ENCODE measurements around the gene MSL2. TPM values are rescaled to one million over a fixed set of nuclear protein-coding genes. Genes with fewer than 3 reads are reported as not detected.
"Not testable (repeated sequence)": the region's sequence is repeated elsewhere in the genome, so short reads cannot be mapped to it uniquely, and the experiment has no call there.

MSL2 gene
- total RNA-seq, 1 experiment from 2014 or later: 10.7 TPM

GRCh38 chr3:136181741-136182140 is 14.4 kb downstream of the MSL2 start:
- Histone ChIP-seq H3K36me3 (replicated peaks; ENCODE audit: control insufficient read depth, insufficient read depth, low read length) (no peaks in the 10 kb centered on the region), H3K27me3 (ENCODE audit: control insufficient read depth, insufficient read depth, low read length) (no peaks in the 10 kb centered on the region), H3K4me3 (ENCODE audit: insufficient read depth, low read depth, low read length) (no peak overlapping the region)
- DNase-seq: no peak

DNA sequence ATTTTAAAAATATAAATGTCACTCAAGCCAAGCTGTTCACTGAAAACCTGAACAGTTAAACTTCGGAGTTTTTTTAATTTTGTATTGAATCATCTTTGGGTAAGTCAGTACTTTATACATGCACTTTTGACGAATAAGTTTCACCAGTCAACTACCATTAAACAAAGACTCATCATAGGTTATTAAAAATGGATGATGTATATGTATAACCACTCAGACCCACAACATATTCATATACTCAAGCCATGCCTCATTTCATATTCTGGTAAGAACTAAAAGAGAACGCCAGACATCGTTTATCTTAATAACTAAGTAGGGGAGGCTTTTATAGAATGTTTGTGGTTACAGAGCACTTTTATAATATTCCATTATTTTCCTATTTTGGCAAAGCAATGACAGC is 18.3 kb downstream of the MSL2 start:
- Histone ChIP-seq H3K27me3 (ENCODE audit: control insufficient read depth, insufficient read depth, low read length) (no peaks in the 10 kb centered on the region), H3K4me3 (ENCODE audit: insufficient read depth, low read depth, low read length) (no peak overlapping the region), H3K36me3 (replicated peaks; ENCODE audit: control insufficient read depth, insufficient read depth, low read length) (no peaks in the 10 kb centered on the region)
- no peak for DNase-seq

GRCh38 chr3:136173939-136174490 is 22.1 kb downstream of the MSL2 start:
- Histone ChIP-seq H3K4me3 (ENCODE audit: insufficient read depth, low read depth, low read length) (no peak overlapping the region), H3K27me3 (ENCODE audit: control insufficient read depth, insufficient read depth, low read length) (no peaks in the 10 kb centered on the region), H3K36me3 (replicated peaks; ENCODE audit: control insufficient read depth, insufficient read depth, low read length) (no peaks in the 10 kb centered on the region)
- no peak for DNase-seq

DNA sequence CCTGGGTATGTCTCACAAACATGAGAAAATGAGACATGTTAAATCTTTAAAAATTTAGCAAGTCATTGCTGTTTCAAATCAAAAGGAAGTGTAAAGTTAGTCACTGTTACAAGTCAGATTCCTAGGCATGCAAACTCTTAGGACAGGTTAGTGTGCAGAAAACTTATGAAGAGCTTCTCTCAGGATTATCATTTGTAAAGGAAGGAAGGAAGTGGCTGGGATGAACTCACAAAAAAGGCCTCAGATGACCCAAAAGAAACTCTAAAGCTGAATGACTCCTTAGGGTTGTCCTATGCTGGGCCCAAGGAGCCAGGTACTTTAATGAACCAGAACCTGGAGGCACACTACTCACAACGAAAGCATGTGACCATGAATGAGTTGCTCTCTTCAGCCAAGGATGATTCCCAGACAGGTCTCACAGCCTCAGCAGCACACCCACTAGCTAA is 25.0 kb downstream of the MSL2 start:
- H3K27me3 ChIP-seq (ENCODE audit: control insufficient read depth, insufficient read depth, low read length): no peaks in the 10 kb centered on the region
- no peaks in the 10 kb centered on the region for H3K36me3 ChIP-seq (replicated peaks; ENCODE audit: control insufficient read depth, insufficient read depth, low read length)
- no peak overlapping the region for H3K4me3 ChIP-seq (ENCODE audit: insufficient read depth, low read depth, low read length)
- DNase-seq: no peak

DNA sequence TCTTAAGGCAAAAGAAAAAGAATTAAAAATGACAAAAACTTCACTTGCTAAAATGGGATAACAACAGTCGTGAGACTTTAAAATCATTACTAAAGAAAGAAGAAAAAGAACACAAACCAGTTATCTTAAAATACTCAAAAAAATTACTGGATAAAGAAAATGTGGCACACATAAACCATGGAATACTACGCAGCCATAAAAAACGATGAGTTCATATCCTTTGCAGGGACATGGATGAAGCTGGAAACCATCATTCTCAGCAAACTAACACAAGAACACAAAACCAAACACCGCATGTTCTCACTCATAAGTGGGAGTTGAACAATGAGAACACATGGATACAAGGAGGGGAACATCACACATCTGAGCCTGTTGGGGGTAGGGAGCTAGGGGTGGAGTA is 27.9 kb downstream of the MSL2 start:
- H3K36me3 ChIP-seq (replicated peaks; ENCODE audit: control insufficient read depth, insufficient read depth, low read length); H3K4me3 ChIP-seq (ENCODE audit: insufficient read depth, low read depth, low read length); H3K27me3 ChIP-seq (ENCODE audit: control insufficient read depth, insufficient read depth, low read length); DNase-seq: not testable (repeated sequence)

DNA sequence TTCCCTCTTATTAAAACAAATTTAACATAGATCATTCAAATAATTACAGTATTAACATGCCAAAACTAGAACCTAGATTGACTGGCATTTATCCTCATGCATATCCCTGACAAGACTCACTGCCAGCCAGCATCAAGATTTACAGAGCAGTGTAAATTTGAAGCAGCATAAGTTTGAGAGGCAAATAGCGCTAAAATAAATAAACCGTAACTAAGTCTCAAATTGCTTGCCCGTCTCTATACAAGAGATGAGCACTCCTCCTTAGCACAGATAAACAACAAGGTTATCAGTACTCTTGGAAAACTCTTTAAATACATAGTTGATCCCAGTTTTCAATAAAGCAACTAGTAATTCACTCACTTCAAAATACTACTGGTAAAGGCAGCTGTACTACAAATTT is 29.6 kb downstream of the MSL2 start:
- no peaks in the 10 kb centered on the region for H3K36me3 ChIP-seq (replicated peaks; ENCODE audit: control insufficient read depth, insufficient read depth, low read length)
- no peaks in the 10 kb centered on the region for H3K27me3 ChIP-seq (ENCODE audit: control insufficient read depth, insufficient read depth, low read length)
- H3K4me3 ChIP-seq (ENCODE audit: insufficient read depth, low read depth, low read length): no peak overlapping the region
- DNase-seq: no peak

GRCh38 chr3:136163607-136164006 is 32.5 kb downstream of the MSL2 start:
- not testable (repeated sequence) for H3K36me3 ChIP-seq (replicated peaks; ENCODE audit: control insufficient read depth, insufficient read depth, low read length); DNase-seq; H3K27me3 ChIP-seq (ENCODE audit: control insufficient read depth, insufficient read depth, low read length); H3K4me3 ChIP-seq (ENCODE audit: insufficient read depth, low read depth, low read length)

- H3K4me3 ChIP-seq (ENCODE audit: insufficient read depth, low read depth, low read length): no peak overlapping the region
- no peaks in the 10 kb centered on the region for H3K27me3 ChIP-seq (ENCODE audit: control insufficient read depth, insufficient read depth, low read length)
- no peak for DNase-seq
- H3K36me3 ChIP-seq (replicated peaks; ENCODE audit: control insufficient read depth, insufficient read depth, low read length): no peaks in the 10 kb centered on the region
These were observed 33.8 kb downstream of the MSL2 start for GRCh38 chr3:136162322-136162721.

GRCh38 chr3:136161516-136161915 is 34.6 kb downstream of the MSL2 start:
- DNase-seq: no peak
- Histone ChIP-seq H3K36me3 (replicated peaks; ENCODE audit: control insufficient read depth, insufficient read depth, low read length) (no peaks in the 10 kb centered on the region), H3K27me3 (ENCODE audit: control insufficient read depth, insufficient read depth, low read length) (no peaks in the 10 kb centered on the region), H3K4me3 (ENCODE audit: insufficient read depth, low read depth, low read length) (no peak overlapping the region)

DNA sequence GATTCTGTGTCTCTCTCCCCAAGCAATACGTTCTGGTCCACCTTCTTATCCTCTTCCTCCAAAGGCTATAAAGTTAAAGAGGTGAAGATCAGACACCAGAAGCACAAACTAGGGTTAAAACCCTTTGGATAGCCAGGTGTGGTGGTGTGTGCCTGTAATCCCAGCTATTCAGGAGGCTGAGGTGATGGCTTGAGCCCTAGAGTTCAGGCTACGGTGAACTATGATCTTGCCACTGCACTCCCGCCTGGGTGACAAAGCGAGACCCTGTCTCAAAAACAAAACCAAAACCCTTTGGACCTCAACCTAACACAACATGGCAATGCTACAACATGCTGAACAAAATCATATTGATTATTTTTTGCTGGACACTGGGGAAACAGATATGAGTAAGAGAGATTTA is 43.2 kb downstream of the MSL2 start:
- no peak overlapping the region for H3K4me3 ChIP-seq (ENCODE audit: insufficient read depth, low read depth, low read length)
- DNase-seq: no peak
- no peaks in the 10 kb centered on the region for H3K27me3 ChIP-seq (ENCODE audit: control insufficient read depth, insufficient read depth, low read length)
- peaks cover 7% of the 10 kb centered on the region for H3K36me3 ChIP-seq (replicated peaks; ENCODE audit: control insufficient read depth, insufficient read depth, low read length)

- no peak for DNase-seq
- peaks cover 7% of the 10 kb centered on the region for H3K36me3 ChIP-seq (replicated peaks; ENCODE audit: control insufficient read depth, insufficient read depth, low read length)
- H3K4me3 ChIP-seq (ENCODE audit: insufficient read depth, low read depth, low read length): no peak overlapping the region
- no peaks in the 10 kb centered on the region for H3K27me3 ChIP-seq (ENCODE audit: control insufficient read depth, insufficient read depth, low read length)
These were observed 43.8 kb downstream of the MSL2 start for GRCh38 chr3:136152176-136152843.

DNA sequence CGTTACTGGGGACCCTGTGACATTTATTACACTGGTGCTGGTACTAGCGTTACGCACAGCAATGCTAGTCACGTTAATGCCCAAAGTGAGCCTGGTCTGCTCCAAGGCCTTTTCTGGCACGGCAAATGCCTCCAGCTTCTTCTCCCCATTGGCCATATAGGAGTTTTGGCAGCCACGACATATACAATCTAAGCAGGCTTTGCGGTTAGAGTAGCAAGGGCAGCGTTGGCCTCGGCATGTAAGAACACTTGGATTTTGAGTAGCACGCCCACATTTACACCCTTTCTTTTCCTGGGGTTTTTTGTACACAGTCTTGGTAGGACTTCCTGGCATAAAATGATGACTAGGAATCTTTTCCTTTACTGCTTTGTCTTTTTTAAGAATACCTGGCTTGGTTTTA is 44.9 kb downstream of the MSL2 start:
- H3K27me3 ChIP-seq (ENCODE audit: control insufficient read depth, insufficient read depth, low read length): no peaks in the 10 kb centered on the region
- DNase-seq: no peak
- peaks cover 7% of the 10 kb centered on the region for H3K36me3 ChIP-seq (replicated peaks; ENCODE audit: control insufficient read depth, insufficient read depth, low read length)
- no peak overlapping the region for H3K4me3 ChIP-seq (ENCODE audit: insufficient read depth, low read depth, low read length)

DNA sequence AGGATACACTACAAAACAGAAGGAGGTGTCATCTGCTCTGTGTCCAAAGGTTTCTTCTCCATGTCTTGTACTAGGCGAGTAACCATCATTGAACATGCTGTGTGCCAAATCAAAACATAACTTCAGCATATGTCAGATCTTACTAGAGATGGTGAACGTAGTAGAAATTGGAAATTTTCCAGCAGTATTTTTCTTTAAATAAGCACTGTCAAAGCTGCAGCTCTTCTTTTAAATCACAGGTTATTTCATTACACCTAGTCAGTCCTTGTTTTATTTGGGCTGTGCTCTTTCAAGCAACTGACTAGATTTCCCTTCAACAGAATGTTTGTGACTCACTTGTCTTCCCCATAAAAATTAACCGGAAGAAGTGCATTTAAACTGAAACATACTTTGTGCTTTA is 46.5 kb downstream of the MSL2 start:
- DNase-seq: no peak
- peaks cover 7% of the 10 kb centered on the region for H3K36me3 ChIP-seq (replicated peaks; ENCODE audit: control insufficient read depth, insufficient read depth, low read length)
- no peaks in the 10 kb centered on the region for H3K27me3 ChIP-seq (ENCODE audit: control insufficient read depth, insufficient read depth, low read length)
- no peak overlapping the region for H3K4me3 ChIP-seq (ENCODE audit: insufficient read depth, low read depth, low read length)

DNA sequence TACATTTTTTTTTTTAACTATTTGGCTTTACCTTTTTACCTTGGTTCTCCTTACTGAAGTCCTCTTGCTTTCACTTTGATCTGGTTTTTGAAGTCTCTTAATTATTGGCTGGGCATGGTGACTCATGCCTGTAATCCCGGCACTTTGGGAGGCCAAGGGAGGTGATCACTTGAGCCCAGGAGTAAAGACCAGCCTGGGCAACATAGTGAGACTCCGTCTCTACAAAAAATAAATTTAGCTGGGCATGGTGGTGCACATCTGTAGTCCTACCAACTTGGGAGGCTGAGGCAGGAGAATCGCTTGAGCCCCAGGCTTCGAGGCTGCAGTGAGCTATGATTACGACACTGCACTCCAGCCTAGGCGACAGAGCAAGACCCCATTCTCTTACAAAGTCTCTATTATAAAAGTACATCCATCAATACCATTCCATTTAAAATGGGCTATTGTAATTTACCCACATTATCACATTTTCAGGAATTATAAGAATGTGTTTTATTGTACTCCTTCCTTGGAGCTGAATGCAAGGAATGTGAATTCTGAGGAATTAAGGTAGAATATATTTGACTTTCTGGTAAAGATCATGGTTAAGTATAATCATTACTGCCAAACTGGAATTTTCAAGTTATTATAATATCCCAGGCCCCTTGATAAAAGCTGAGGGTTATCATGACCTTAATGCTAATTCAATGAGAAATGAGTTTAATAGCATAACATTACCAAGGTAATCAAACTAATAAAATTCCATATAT is 49.0 kb downstream of the MSL2 start:
- H3K27me3 ChIP-seq (ENCODE audit: control insufficient read depth, insufficient read depth, low read length): no peaks in the 10 kb centered on the region; the same call in 1 of the 2 replicates
- no peak for DNase-seq
- H3K36me3 ChIP-seq (replicated peaks; ENCODE audit: control insufficient read depth, insufficient read depth, low read length): peaks cover 7% of the 10 kb centered on the region
- no peak overlapping the region for H3K4me3 ChIP-seq (ENCODE audit: insufficient read depth, low read depth, low read length)

DNA sequence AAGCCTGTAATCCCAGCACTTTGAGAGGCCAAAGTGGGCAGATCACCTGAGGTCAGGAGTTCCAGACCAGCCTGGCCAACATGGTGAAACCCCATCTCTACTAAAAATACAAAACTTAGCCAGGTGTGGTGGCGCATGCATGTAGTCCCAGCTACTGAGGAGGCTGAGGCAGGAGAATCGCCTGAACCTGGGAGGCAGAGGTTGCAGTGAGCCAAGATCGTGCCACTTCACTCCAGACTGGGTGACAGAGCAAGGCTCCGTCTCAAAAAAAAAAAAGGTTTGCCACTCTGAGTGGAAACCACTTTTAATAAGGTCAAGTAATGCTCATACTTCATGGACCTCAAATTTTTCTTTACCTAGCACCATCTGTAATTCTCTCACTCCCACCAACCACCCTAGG is 51.7 kb downstream of the MSL2 start:
- DNase-seq; H3K27me3 ChIP-seq (ENCODE audit: control insufficient read depth, insufficient read depth, low read length); H3K36me3 ChIP-seq (replicated peaks; ENCODE audit: control insufficient read depth, insufficient read depth, low read length); H3K4me3 ChIP-seq (ENCODE audit: insufficient read depth, low read depth, low read length): not testable (repeated sequence)
